Cardiac muscle cell (in vitro differentiated cells and primary cell): ENCODE measurements around the gene MBTPS2. TPM values are rescaled to one million over a fixed set of nuclear protein-coding genes. Genes with fewer than 3 reads are reported as not detected.
"Not testable (repeated sequence)": the region's sequence is repeated elsewhere in the genome, so short reads cannot be mapped to it uniquely, and the experiment has no call there.

Experiments used
- DNase-seq, 2 donors: peaks; one replicate each; pipeline versions ENCODE4 v3.0.0 to v3.0.0-alpha.2; 2010 to 2017; ENCODE audit warnings: low read depth in 1 of 2, low spot score in 1 of 2
- H3K27ac ChIP-seq: fragments of 200-600 bp; sonication (generic); 2 replicates; pipeline ENCODE4 v1.5.1; 2016
- H3K27me3 ChIP-seq: fragments of 200-600 bp; sonication (generic); 2 replicates; pipeline ENCODE4 v1.6.0; 2016; ENCODE audit warnings: control low read depth
- H3K36me3 ChIP-seq: fragments of 200-600 bp; sonication (generic); 2 replicates; pipeline ENCODE4 v1.5.1; 2016; ENCODE audit warnings: control low read depth
- H3K4me1 ChIP-seq: fragments of 200-600 bp; sonication (generic); 2 replicates; pipeline ENCODE4 v1.8.1; 2017; ENCODE audit warnings: low read depth, mild to moderate bottlenecking, mixed run types
- H3K4me3 ChIP-seq: fragments of 200-600 bp; sonication (generic); 2 replicates; pipeline ENCODE4 v1.5.1; 2016; ENCODE audit warnings: mild to moderate bottlenecking
- H3K9me3 ChIP-seq: fragments of 200-600 bp; sonication (generic); 2 replicates; pipeline ENCODE4 v1.5.1; 2017; ENCODE audit warnings: low read depth, mild to moderate bottlenecking, control low read depth
- polyA plus RNA-seq: library from polyadenylated mRNA; unstranded; fragments of >200 nt; fragmentation: Nextera tagmentation; extraction: Ambion mirVana; gene quantifications from 2 replicates; pipeline ENCODE4 v1.2.1, GENCODE V29; 2016
- total RNA-seq: library from RNA; depleted of rRNA; stranded (reverse); fragments of >200 nt; gene quantifications from 2 replicates; pipeline ENCODE4 v1.2.3, GENCODE V29; 2016
- TF ChIP-seq, protein P1 (sequence below): IDR thresholded peaks from 2 replicates; pipeline ENCODE4 v1.5.1; 2012; ENCODE audit warnings: low read depth, mild to moderate bottlenecking, low read length

Gene MBTPS2
- total and polyA plus RNA-seq, 2 experiments from 2014 or later: 9.1 to 20.5 TPM

GRCh38 chrX:21816136-21816535 is 23.3 kb upstream of the MBTPS2 start:
- Histone ChIP-seq H3K27ac (no peak overlapping the region), H3K9me3 (no peaks in the 10 kb centered on the region), H3K4me1 (no peaks in the 10 kb centered on the region), H3K4me3 (no peak overlapping the region), H3K36me3 (no peaks in the 10 kb centered on the region), H3K27me3 (no peaks in the 10 kb centered on the region)
- TF ChIP-seq, protein P1, sequence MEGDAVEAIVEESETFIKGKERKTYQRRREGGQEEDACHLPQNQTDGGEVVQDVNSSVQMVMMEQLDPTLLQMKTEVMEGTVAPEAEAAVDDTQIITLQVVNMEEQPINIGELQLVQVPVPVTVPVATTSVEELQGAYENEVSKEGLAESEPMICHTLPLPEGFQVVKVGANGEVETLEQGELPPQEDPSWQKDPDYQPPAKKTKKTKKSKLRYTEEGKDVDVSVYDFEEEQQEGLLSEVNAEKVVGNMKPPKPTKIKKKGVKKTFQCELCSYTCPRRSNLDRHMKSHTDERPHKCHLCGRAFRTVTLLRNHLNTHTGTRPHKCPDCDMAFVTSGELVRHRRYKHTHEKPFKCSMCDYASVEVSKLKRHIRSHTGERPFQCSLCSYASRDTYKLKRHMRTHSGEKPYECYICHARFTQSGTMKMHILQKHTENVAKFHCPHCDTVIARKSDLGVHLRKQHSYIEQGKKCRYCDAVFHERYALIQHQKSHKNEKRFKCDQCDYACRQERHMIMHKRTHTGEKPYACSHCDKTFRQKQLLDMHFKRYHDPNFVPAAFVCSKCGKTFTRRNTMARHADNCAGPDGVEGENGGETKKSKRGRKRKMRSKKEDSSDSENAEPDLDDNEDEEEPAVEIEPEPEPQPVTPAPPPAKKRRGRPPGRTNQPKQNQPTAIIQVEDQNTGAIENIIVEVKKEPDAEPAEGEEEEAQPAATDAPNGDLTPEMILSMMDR: no peak
- no peak for DNase-seq

DNA sequence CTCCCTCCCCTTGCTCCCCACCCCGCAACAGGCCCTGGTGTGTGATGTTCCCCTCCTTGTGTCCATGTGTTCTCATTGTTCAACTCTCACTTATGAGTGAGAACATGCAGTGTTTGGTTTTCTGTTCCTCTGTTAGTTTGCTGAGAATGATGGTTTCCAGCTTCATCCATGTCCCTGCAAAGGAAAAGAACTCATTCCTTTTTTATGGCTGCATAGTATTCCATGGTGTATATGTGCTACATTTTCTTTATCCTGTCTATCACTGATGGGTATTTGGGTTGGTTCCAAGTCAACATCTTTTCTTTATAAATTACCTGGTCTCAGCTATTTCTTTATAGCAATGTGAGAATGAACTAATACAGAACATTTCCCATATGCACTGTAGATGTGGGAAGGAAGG is 19.2 kb upstream of the MBTPS2 start:
- DNase-seq, H3K9me3 ChIP-seq, H3K4me1 ChIP-seq, H3K4me3 ChIP-seq, H3K27ac ChIP-seq, H3K36me3 ChIP-seq, H3K27me3 ChIP-seq: not testable (repeated sequence)

DNA sequence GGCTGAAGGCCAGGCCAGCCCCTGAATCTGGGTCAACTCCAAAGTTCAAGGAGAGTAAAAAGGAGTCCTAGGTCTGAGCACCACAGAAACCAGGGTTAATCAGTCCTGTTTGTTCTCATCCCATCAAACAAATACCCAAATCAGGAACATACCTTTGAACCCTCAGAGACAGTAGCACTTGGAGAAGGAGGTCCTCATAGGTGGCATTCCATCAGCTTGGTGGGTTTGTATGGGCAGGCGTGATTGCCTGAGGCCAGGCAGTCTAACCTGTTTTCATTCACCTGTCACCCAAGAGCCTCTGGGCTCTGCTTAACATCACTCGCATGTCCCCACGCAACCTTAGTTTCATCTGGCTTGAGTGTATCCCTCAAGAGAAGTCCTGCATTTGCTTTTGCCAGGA is 17.5 kb upstream of the MBTPS2 start:
- H3K9me3 ChIP-seq: no peaks in the 10 kb centered on the region
- TF ChIP-seq, protein P1: no peak
- H3K36me3 ChIP-seq: no peaks in the 10 kb centered on the region
- H3K4me1 ChIP-seq: peaks cover 5% of the 10 kb centered on the region
- DNase-seq: peak in 1 of 2 donors; percentile 29
- peak overlapping the region; percentile 48 for H3K27ac ChIP-seq
- no peak overlapping the region for H3K4me3 ChIP-seq
- no peaks in the 10 kb centered on the region for H3K27me3 ChIP-seq

GRCh38 chrX:21831496-21831895 is 7.9 kb upstream of the MBTPS2 start:
- no peak overlapping the region for H3K27ac ChIP-seq
- no peaks in the 10 kb centered on the region for H3K27me3 ChIP-seq
- TF ChIP-seq, protein P1: no peak
- H3K4me3 ChIP-seq: no peak overlapping the region
- DNase-seq: no peak
- no peaks in the 10 kb centered on the region for H3K9me3 ChIP-seq
- no peaks in the 10 kb centered on the region for H3K4me1 ChIP-seq
- H3K36me3 ChIP-seq: no peaks in the 10 kb centered on the region

GRCh38 chrX:21837056-21837455 is 2.4 kb upstream of the MBTPS2 start:
- Histone ChIP-seq H3K4me1 (no peaks in the 10 kb centered on the region), H3K9me3 (no peaks in the 10 kb centered on the region), H3K27me3 (no peaks in the 10 kb centered on the region), H3K36me3 (no peaks in the 10 kb centered on the region), H3K27ac (no peak overlapping the region), H3K4me3 (no peak overlapping the region)
- peak in 1 of 2 donors; percentile 6 for DNase-seq
- TF ChIP-seq, protein P1: no peak

DNA sequence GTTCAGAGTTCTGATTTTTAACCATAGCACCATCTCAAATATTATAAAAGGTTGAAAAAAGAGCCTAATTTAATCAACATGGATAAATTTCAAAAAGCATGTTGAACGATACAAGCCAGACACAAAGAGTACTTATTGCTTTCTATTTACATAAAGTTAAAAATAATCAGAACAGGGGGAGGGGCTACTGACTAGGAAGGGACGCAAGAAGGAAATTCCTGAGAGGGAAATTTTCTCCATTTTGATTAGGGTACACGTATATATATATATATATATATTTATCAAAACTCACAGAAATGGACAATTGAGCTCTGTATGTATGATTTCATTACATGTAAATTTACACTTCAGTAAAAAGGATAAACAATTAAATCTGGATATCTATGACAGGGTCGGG is 482 bp upstream of the MBTPS2 start:
- no peaks in the 10 kb centered on the region for H3K36me3 ChIP-seq
- H3K4me1 ChIP-seq: no peaks in the 10 kb centered on the region
- TF ChIP-seq, protein P1: no peak
- H3K4me3 ChIP-seq: peak overlapping the region; percentile 49
- H3K27ac ChIP-seq: peak overlapping the region; percentile 34
- H3K9me3 ChIP-seq: no peaks in the 10 kb centered on the region
- H3K27me3 ChIP-seq: no peaks in the 10 kb centered on the region
- peak in 1 of 2 donors; percentile 48 for DNase-seq
